ENCODE data around the gene FMN1.

DNA sequence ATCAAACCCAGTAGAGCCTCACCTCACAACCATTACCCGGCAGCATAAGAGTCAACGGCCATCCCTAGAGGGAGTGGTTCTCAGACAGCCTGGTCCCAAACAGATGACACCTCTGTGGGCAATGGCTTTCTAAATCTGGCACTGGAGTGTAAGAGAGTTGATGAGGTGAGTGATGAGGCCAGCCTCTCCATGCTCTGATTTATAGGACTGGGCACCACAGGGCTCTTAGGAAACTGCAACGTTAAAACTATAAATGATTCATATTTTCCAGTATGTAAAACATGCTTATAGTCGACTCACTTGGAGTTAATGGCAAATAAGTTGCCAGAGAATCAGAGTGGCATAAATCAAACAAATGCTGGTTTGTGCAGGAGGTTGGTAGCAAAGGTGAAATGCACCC lies 289.0 kb downstream of the FMN1 start:
- TF ChIP-seq EZH2phosphoT487 (IDR thresholded peaks at IDR 0.05; ENCODE audit: borderline replicate concordance, low read length) (no peak), CTCF (IDR thresholded peaks at IDR 0.05; ENCODE audit: low read depth, low read length, poor library complexity, severe bottlenecking) (no peak)

Data from DOHH2 (cell line).